ENCODE results near the gene CASKIN1. TPM values are rescaled to one million over a fixed set of nuclear protein-coding genes. Genes with fewer than 3 reads are reported as not detected.

CASKIN1 gene
- total and polyA plus RNA-seq, 2 of the 8 experiments (the other 6 are each of a cell fraction or from before 2014, with no cell fraction given) = 1.2 to 6.4 TPM

GRCh38 chr16:2229632-2230250 lies 33.3 kb upstream of the CASKIN1 start:
- Histone ChIP-seq H3K18ac (ENCODE audit: extremely low read depth, low read length) (no peak overlapping the region), H3K23me2 (ENCODE audit: low read depth, low read length) (no peaks in the 10 kb centered on the region), H3K23ac (ENCODE audit: insufficient read length) (no peak overlapping the region), H3K4me3 (ENCODE audit: extremely low read depth in 1 of 4, insufficient read depth in 2 of 4, low read depth in 3 of 4, low read length in 4 of 4) (no peak overlapping the region), H3K4ac (replicated peaks; ENCODE audit: insufficient read length, low read depth, low read length) (no peak overlapping the region), H3K27ac (ENCODE audit: low read depth, low read length) (no peak overlapping the region), H4K5ac (ENCODE audit: insufficient read length, low read depth, low read length) (no peak overlapping the region), H3K56ac (replicated peaks; ENCODE audit: insufficient read length, low read depth, low read length) (no peak overlapping the region), H3K9me3 (ENCODE audit: insufficient read depth in 2 of 2, low read depth in 1 of 2, low read length in 1 of 2) (no peaks in the 10 kb centered on the region), H3K4me1 (replicated peaks in 1 of 4; ENCODE audit: control insufficient read depth in 3 of 4, insufficient read depth in 4 of 4, low read length in 3 of 4) (no peaks in the 10 kb centered on the region), H3K79me1 (ENCODE audit: low read depth, low read length) (peaks cover 3% of the 10 kb centered on the region; the same call in 1 of the 2 replicates), H2AK5ac (ENCODE audit: low read depth, low read length) (no peak overlapping the region), H3K4me2 (ENCODE audit: insufficient read depth in 1 of 2, low read depth in 2 of 2, low read length in 2 of 2) (no peak overlapping the region), H2AFZ (ENCODE audit: low read length) (no peak overlapping the region), H2BK20ac (ENCODE audit: low read length) (no peak overlapping the region), H3K36me3 (ENCODE audit: control insufficient read depth in 2 of 4, insufficient read depth in 4 of 4, low read length in 3 of 4) (peaks cover 0 to 46% (median 4%) of the 10 kb centered on the region in 4 experiments; a peak in 5 of 8 replicates), H4K91ac (replicated peaks; ENCODE audit: insufficient read length, low read length) (no peak overlapping the region), H2BK15ac (ENCODE audit: low read length) (no peak overlapping the region), H2BK12ac (ENCODE audit: low read depth, low read length) (no peak overlapping the region), H2BK120ac (replicated peaks; ENCODE audit: low read depth, low read length) (no peak overlapping the region), H2BK5ac (ENCODE audit: low read depth, low read length) (no peak overlapping the region), H3K79me2 (ENCODE audit: control insufficient read depth in 1 of 2, insufficient read depth in 2 of 2, low read length in 2 of 2) (peaks cover 3 to 21% of the 10 kb centered on the region in 2 experiments; a peak in 2 of 4 replicates), H3K27me3 (replicated peaks in 1 of 4; ENCODE audit: control insufficient read depth in 3 of 4, extremely low read depth in 1 of 4, insufficient read depth in 3 of 4, low read length in 3 of 4) (no peaks in the 10 kb centered on the region), H4K8ac (ENCODE audit: extremely low read depth, insufficient read depth, low read length) (0 out of 2 replicates have a peak overlapping the region, but pooled peaks have one; percentile 25), H3K14ac (ENCODE audit: insufficient read length) (no peak overlapping the region), H4K20me1 (replicated peaks in 1 of 2; ENCODE audit: control insufficient read depth in 1 of 2, insufficient read depth in 2 of 2, low read length in 2 of 2) (peaks cover 9 to 19% of the 10 kb centered on the region in 2 experiments), H3K9ac (replicated peaks in 1 of 4; ENCODE audit: extremely low read depth in 1 of 4, low read depth in 3 of 4, low read length in 3 of 4) (no peak overlapping the region)
- WGBS, 2 experiments (ENCODE audit: extremely low coverage in 1 of 2, insufficient coverage in 1 of 2, insufficient read length in 1 of 2, insufficient replicate concordance in 2 of 2, low coverage in 1 of 2, low lambda C conversion rate in 2 of 2, missing lambda C conversion rate in 1 of 2) = 92% methylated on average over 23 of the region's 23 CpGs; no CpG with 5 or more reads in 1 of the 2 experiments
- TF ChIP-seq SIRT6 (IDR thresholded peaks at IDR 0.05; ENCODE audit: low read length) = no peak
- TF ChIP-seq MAX (IDR thresholded peaks at IDR 0.05) = no peak
- no peak for TF ChIP-seq MAFK (IDR thresholded peaks at IDR 0.05; ENCODE audit: low read depth, low read length)
- no peak for TF ChIP-seq CBX8 (IDR thresholded peaks at IDR 0.05; ENCODE audit: borderline replicate concordance, low read depth, low read length)
- TF ChIP-seq TAF1 (IDR thresholded peaks at IDR 0.05; ENCODE audit: low read depth, low read length) = no peak
- TF ChIP-seq, protein P1, sequence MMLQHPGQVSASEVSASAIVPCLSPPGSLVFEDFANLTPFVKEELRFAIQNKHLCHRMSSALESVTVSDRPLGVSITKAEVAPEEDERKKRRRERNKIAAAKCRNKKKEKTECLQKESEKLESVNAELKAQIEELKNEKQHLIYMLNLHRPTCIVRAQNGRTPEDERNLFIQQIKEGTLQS (IDR thresholded peaks at IDR 0.05; ENCODE audit: insufficient read depth, low read depth, low read length) = no peak
- DNase-seq (ENCODE audit: low read depth in 1 of 2, low spot score in 2 of 2) (no peak), FAIRE-seq (no peak)
- ChIA-PET CTCF (ENCODE audit: partially characterized antibody) (no interaction called here), POLR2A (ENCODE audit: partially characterized antibody) (interaction anchor here (1.3 to 6.7 kb wide), 4 partner anchors 9 to 61 kb away, joined by 4 to 37 read pairs (median 20); partner anchors contain the start of gene BRICD5)

Measured in H1 (cell line).